ENCODE results near the gene STUB1.
"Not testable (repeated sequence)": the region's sequence is repeated elsewhere in the genome, so short reads cannot be mapped to it uniquely, and the experiment has no call there.

DNA sequence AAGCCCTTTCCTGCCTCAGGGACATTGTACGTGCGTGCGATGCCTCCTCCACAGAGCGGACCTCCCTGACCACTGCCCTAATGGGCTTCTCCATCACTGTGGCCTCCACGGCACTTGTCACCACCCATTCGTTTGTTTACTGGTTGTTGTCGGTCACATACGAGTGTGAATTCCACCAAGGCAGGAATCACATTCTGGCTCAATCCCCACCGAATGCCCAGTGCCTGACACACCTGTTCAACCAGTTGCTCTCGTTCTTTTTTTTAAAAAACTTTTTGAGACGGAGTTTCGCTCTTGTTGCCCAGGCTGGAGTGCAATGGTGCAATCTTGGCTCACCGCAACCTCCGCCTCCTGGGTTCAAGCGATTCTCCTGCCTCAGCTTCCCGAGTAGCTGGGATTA lies 11.0 kb downstream of the STUB1 start:
- not testable (repeated sequence) for TF ChIP-seq POLR2AphosphoS5 (IDR thresholded peaks at IDR 0.05; ENCODE audit: borderline replicate concordance, low read depth, low read length); EZH2 (IDR thresholded peaks at IDR 0.05)

All from SK-N-MC (cell line).